GM18507 (cell line): ENCODE measurements around the gene ALK.

ENCODE experiments used
- DNase-seq: peaks from one replicate; pipeline ENCODE4 v3.0.0; 2011; ENCODE audit warnings: low read depth; ENCODE audit not compliant: insufficient read length; ENCODE audit errors: extremely low spot score
- FAIRE-seq: peaks from 2 replicates; lab custom pipeline; 2011; peaks lifted over from hg19 to GRCh38; lab: Jason Lieb, UNC

ALK gene

DNA sequence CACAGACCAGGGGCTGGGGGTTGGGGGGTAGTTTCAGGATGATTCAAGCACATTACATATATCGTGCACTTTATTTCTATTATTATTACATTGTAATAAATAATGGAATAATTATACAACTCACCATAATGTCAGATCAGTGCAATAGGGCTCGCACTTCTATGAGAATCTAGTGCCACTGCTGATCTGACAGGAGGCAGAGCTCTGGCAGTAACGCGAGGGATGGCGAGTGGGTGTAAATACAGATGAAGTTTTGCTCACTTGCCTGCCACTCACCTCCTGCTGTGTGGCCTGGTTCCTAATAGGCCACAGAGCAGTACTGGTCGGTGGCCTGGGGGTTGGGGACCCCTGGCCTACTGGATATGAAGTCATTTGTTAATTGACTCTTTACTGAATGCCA is 615.6 kb downstream of the ALK start:
- FAIRE-seq (no peak), DNase-seq (no peak)

DNA sequence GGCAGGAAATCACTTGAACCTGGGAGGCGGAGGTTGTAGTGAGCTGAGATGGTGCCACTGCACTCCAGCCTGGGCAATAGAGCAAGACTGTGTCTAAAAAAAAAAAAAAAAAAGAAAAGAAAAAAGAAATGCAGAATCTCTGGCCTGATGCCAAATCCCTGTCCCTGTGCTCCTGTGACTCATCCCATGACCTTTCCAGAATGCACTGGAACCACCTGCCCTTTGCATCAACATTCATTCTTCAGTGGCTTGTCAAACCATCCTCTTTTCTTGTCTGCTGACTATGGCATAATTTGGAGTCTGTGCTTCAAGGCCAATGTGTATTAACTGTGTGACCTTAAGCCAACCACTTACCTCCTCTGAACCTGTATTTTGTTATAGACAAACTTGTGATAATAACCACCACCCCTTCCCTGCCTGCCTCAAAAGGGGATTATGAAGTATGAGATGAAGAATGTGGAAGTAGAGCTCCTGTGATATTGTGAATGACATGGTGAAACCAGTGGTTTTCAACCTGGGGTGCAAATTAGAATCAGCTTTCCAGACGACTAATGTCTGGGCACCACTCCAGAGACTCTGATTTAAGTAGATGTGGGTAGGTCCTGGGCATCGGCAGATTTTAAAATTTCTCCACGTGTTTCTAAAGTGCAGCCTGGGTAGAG is 616.9 kb downstream of the ALK start:
- no peak for FAIRE-seq
- DNase-seq, result no peak

DNA sequence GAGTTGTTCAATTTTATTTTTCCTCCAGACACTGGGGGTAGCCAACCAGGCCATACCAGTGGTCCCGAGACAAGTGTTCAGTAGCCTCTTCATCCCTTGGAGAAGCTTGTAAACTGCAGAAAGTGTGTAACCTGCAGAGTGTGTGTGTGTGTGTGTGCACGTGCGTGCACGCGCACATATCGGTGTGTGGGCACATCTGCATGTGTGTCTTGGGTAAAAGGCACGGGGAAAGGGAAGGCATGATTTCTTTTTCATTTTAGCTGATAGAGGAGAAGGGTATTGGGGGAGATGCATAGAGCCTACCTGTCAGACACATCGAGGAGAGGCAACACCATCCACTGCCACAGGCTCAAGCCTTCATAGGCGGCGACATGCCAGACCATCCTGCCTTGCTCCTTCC is 624.8 kb downstream of the ALK start:
- no peak for FAIRE-seq
- DNase-seq, result no peak

DNA sequence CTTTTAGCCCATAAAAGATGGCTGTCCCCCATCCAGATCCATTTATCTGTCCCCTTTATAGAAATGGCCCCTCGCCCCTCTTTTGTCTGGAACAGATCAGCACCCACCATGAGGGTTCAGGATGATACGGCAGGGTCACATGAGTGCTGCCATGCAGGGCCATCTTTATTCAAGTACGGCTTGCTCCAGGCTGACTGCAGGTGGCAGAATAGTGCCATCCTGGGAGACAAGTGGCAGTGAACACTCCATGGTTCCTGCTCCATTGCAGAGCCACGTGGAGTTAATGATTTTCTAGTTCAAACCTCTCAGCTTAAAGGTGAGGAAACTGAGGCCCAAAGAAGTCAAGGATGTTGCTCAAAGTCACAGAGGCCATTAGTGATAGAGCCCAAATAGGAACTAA is 625.5 kb downstream of the ALK start:
- DNase-seq (no peak), FAIRE-seq (no peak)

DNA sequence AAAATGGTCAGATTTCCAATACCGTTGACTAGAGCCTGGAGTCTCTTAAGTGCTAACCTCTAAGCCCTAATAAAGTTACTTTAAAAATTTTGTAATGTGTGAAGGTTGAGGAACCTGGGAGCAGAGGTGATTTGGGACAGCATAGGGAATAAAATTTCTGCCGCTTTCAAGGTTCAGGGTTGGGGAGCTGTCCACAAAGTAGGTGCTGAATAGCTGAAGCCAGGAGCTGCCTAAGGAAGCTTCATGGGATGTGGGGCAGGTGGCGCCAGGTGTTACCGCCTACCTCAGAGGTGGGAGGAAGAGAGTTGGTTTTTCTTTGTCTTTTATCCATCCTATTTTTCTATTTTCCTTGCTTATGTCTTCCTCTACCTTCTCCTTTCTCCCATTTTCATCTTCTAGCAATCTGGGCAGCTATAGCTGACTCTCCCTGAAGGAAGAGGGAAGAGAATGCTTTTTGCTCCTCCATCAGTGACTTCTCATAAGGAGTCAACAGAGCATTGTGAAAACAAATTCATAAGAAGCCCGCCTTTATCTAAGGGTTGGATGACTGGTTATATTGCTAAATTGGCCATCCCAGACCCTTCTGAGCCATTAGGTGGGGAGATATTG is 627.5 kb downstream of the ALK start:
- FAIRE-seq (no peak), DNase-seq (no peak)

DNA sequence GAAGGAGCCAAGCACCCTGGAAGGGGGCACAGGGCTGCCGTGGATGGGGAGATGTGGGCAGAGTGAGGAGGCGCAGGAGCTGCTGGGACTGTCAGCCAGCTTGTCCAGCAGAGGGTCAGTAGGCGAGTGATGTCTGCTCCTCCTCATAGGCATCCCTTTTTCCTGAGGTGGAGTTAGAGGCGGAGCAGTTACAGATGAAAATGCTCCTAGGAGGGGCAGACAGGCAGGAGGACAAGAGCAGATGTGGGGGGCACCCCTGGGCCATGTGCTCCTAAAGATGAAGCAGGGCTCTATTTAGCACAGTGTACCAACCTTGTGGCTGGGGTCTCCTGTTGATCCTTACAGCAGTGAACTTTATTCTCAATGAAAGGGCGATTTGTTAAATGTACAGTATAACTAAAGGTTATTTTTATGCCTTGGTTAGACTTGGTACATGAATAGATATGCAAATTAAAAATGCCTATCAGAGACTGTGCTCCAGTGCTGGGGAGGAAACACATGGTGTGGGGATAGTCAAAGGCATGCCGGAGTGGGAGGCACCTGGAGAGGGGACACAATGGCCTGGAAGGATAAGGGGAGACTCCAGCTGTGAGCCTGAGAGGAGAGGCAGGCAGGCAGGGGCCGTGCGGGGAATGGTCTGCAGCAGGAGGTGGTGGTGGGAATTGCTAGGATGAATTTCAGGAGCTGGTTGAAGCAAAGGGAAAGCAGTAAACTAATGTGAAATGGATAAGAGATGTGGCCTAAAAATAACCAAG is 630.9 kb downstream of the ALK start:
- DNase-seq, result no peak
- no peak for FAIRE-seq

DNA sequence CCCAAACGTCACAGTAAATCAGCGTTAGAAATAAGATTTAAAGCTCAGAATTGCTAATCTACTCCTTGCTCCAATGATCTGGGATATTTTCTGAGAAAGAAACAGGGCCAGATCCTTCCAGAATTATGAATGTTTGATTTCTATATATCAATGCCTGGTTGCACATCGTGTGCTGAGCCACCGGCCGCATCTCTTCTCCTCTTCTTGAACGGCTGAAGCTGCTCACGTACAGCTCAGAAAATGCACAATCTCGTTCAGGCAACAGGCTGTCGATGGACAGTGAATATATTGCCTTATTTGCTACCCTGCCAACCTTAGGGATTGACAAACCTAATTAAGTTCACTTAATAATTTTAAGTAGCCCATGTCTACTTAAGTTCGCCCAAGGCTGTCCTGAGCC is 636.7 kb downstream of the ALK start:
- DNase-seq, result no peak
- no peak for FAIRE-seq

DNA sequence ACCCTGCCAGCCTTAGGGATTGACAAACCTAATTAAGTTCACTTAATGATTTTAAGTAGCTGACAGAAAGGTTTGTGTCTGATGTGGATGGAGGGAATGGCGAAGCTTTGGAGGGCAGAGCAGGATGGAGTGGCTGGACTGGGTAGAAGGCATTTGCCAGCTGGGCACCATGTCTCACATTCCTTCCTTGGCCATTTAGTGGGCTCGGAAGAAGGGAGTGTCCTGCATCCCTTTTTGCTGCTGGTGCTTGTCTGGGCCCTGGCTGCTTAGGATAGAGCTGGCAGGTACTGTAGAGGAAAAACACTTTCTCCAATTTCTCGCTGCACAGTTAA is 639.5 kb downstream of the ALK start:
- no peak for FAIRE-seq

DNA sequence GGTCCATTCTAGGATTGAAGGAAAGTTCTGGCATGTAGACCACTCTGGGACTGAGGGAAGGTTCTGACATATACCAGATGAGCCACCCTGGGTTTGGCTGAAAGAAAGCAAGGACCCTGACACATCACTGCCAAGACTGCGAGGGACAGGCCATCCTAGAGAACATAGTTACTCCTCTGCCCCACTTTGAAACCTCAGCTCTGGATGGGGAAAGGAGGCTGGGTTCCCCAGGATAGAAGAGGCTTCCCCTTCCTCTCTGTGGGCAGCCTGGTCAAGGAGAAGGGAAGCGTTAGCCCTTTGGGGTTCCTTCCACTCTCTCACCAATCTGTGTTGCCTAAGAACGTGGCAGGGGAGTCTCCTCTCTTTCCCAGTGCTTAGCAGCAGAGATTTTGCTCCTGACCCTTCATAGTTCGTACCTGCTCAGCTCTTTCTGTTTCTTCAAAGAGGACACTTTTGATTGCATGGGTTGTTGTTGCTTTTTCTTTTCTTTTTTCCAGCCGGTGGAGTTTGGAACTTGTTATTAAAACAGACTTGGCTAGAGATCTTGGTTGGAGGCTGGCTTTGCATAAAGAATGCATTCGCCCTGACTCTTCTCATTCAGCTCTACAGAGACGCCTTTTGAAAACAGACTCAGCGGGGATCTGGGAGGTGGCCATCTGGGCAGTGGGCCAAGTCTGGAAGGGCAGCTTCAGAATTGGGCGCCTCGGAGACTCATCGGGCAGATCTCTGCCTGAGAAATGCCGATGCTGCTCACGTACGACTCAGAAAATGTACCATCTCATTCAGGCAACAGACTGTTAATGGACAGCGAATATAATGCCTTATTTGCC is 640.1 kb downstream of the ALK start:
- no peak for DNase-seq
- FAIRE-seq, result no peak

More for the DNA sequence above, 639.5 kb downstream of the ALK start:
- DNase-seq, result no peak

DNA sequence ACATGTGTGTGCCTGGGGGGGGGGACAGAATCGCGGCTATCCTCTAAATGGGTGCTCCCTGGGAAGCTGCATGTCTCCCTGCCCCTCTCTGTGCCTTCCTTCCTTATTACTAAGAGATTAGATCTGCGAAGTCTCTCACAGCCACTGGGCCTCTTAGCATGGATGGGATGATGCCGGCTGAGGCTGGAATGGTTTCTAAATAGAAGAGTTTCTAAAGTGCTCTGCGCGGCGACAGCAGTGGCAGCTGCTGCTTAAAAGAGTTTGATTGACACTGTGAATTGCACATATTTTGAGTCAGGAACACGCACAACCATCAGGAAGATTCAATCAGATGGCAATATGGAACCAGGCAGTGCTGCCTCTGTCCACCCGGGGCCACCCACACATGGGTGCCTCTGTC is 642.4 kb downstream of the ALK start:
- DNase-seq (no peak), FAIRE-seq (no peak)

DNA sequence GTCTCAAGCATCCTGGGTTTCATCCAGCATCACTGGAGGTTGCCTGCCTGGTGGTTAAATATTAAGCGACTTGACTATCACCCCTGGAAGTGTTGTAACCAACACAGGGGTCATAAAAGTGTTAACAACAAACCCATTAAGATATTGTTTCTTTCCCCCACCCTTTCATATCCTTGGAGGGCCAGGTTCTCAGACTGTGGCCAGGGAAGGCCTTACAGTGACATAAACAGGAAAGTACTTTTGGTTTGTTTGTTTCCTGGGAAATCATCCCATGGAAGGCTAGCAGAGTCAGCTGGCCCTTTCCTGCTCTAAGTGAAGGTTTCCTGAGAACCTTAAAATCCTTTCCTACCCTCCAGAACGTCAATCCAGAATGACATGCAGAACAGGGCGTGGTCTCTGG is 645.2 kb downstream of the ALK start:
- DNase-seq, result no peak
- FAIRE-seq, result no peak

DNA sequence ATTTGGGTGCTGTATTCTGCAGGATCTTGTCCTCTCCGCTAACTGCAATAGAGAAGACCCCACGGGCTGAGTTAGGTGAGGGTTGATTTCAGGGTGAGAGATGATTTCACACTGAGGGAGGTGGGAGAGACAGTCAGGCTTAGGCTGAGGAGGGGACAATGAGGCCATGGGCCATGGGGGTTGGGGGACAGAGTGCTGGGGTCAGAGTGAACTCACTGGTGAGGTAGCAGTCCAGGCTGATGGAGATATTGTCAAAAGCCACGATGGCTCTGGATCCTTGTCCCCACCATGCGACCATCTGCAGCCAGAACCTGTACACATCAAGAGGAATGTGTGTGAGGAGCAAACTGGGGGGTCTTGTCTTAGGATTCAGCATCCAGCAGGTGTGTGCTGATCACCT is 646.2 kb downstream of the ALK start:
- no peak for DNase-seq
- FAIRE-seq, result no peak

DNA sequence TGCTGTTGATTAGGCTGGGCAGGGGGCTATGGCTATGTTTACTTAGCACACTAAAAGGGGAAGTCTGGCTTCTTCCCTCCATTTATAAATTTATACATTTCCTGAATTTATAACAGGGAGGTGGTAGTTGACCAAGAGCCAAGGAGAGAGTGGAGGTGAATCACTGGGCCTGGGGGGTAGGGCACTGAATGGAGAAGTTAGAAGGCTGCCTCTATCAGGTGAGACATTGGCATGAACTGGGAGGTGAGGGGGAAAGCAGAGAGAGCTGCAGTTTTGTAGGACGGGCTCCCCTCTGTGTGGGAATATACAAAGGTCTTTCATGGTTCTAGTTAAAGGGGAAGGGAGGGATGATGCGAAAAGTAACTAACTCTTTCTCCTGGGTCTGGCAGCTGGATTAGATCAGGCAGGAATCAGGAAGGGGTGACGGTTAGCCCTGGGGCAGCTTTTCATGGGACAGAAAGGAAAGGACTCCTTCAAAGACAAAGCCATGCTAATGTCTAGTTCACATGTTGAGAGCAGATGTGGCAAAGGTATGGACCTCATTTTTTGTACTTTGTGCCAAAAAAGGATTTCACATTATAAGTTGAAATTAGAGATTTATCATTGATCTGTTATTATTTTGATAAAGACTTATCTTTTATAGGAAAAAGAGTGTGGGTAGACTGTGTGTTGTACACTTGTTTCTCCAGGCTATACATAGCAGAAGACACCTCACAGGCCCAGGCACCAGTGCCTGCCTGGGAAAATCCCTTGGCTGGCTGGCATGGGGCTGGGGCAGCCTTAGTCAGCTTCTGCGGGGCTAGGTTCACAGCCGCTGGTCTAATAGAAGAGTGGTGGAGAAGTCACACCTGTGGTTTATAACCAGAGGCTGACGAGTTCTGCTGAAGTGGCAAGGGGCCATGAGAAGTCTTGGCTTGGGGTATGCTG is 647.4 kb downstream of the ALK start:
- FAIRE-seq, result no peak
- no peak for DNase-seq

DNA sequence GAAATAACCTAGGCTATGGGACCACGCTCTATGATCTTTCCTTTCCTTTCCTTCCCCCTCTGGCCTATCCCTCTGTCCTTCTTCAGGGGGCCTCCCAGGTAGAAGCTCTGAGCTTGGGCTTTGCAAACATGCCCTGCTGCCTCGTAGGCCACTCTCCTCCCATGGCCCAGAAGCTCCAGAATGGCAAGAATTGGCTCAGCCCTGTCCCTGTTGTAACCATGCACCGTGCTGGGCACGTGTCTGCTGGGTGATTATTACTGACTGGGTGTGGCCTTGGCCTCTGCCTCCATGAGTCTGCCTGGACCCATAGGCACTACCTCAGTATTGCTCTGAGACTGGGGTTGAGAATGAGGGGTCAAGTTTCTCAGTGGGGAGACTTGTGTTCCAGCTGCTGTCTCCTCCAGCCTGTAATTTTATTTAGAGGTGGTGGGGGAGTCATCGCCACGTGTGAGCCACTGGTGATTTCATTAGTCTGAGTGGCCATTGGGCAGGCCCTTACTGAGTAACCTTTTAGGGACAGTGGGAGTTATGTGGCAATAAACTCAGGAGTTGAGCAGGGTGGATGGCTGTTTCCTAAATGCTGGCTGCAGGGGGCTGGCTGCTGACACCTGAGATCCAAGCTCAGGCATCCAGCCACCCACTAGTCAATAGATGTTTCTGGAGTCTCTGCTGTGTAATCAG is 648.2 kb downstream of the ALK start:
- DNase-seq (no peak), FAIRE-seq (no peak)

DNA sequence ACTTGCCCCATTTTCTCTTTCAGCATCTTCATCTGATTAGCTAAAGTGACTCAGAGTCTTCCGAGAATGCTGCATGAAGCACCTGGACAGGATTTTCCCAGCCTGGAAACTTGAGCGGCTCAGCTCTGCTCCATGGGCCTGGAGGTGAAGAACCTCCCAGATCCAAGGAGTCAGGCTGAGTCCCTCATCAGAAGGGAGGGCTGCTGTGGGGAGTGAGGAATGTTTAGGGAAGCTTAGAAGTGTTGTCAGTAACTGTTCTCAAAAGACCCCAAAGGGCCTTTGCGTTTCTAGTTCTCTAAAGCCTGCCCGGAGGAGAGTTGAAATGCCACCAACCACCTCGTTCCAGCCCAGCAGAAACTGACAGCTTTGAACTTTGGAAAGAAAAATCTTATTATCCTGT is 649.1 kb downstream of the ALK start:
- no peak for DNase-seq
- FAIRE-seq, result no peak

DNA sequence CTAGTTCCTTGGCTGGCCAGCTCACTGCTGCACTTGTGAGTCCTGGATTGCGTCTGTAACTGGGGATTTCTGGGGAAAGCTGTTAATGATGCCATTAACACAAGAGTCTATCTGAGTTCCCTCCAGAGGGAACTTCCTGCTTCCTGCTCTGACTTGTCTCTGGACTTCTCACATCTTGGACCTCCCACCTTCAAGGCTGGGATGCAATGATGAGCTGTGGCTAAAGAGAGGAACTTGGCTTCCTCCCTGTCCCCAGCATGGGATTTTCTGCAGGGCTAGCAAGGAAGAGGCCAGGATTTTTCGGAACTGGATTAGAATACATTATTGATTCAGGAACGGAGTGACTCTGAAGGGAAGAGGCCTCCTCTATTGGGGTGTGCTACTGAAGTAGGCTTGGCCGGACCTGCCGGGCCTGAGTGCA is 650.7 kb downstream of the ALK start:
- FAIRE-seq (no peak), DNase-seq (no peak)

DNA sequence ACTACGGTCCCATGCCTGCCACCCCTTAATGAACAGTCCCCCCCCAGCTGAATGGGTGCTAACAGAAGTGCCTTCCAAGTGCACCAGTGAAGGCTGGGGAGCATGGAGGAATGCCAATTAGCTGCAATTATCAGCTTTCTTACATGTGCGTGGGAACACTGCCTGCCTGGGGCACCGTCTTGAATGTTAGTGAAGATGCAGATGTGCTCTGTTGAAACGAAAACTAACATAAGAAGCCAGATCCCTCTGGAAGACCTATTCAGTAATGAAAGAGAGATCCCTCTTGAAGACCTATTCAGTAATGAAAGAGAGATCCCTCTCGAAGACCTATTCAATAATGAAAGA is 651.6 kb downstream of the ALK start:
- DNase-seq (no peak), FAIRE-seq (no peak)

DNA sequence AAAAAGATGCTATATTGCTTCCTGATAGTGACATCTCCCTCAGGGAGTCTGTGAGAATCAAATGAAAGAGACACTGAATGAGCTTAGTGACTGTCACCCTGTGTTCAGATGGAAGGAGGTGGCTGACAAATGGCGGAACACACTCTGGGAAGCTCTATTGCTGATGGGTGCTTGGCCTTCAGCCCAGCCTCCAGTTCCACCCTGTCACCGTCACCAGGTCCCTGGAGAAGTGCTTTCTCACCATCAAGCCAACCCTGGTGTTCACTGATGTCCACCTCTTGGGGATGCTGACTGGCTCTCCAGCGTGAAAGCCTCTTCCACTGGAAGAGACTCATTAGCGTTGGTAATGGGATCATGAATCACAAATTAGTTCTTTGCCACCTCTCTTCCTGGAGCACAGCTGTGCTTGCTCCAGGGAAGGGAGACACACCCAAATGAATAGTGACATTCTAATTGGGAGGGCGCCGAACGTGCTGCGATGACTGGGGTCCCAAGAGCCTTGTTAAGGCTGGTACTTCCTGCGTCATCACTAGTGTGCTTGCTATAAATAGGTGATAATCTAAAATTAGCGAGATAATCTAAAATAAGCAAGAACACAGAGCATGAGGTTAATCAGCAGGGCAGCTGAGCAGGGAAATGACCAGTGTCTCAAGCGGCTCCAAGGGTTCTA is 652.2 kb downstream of the ALK start:
- no peak for DNase-seq

More for the DNA sequence above, 652.2 kb downstream of the ALK start:
- FAIRE-seq, result no peak
